Measurements from ENCODE around the gene SMARCD1. TPM values are rescaled to one million over a fixed set of nuclear protein-coding genes. Genes with fewer than 3 reads are reported as not detected.
A peak's percentile ranks its signal among the peaks of the same experiment; 100 is the strongest.

The SMARCD1 gene
- total and polyA plus RNA-seq, 9 of the 15 experiments (the other 6 are each of a cell fraction or from before 2014, with no cell fraction given): 0.86 to 91.7 (median 48.0) TPM

DNA sequence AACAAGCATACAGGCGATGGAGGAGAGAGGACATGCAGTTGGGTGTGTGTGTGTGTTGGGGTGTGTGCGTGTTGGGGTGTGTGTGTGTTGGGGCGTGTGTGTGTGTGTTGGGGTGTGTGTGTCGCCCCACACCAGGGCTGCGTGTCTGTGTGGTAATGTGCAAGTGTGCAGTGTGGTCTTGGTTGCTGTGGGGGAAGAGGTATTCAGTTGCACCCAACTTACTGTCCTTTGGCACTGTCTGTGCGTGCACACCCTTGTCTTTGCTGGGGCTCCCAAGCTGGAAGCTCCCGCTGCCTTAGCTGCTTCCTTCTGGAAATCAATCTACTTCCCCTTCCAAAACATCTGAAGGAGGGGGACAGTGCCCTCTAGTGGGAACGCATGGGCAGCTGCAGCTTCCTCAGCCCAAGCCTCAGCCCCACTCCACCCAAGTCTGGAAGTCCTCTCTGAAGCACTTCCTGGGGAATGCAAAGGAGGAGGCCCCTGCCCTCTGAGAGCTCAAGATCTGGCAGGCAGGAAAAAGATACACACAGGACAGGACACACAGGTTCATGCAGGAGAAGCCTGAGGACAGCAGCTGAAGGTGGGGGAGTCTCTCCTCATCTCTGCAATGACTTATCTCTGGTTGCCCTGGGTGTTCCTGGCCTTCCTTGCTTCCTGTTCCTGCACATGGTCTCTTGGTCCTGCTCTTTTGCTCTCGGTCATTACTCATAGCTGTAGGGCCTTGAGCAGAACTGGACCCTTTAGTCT, 14.7 kb upstream of the SMARCD1 start (continued):
- TF ChIP-seq, protein P1, sequence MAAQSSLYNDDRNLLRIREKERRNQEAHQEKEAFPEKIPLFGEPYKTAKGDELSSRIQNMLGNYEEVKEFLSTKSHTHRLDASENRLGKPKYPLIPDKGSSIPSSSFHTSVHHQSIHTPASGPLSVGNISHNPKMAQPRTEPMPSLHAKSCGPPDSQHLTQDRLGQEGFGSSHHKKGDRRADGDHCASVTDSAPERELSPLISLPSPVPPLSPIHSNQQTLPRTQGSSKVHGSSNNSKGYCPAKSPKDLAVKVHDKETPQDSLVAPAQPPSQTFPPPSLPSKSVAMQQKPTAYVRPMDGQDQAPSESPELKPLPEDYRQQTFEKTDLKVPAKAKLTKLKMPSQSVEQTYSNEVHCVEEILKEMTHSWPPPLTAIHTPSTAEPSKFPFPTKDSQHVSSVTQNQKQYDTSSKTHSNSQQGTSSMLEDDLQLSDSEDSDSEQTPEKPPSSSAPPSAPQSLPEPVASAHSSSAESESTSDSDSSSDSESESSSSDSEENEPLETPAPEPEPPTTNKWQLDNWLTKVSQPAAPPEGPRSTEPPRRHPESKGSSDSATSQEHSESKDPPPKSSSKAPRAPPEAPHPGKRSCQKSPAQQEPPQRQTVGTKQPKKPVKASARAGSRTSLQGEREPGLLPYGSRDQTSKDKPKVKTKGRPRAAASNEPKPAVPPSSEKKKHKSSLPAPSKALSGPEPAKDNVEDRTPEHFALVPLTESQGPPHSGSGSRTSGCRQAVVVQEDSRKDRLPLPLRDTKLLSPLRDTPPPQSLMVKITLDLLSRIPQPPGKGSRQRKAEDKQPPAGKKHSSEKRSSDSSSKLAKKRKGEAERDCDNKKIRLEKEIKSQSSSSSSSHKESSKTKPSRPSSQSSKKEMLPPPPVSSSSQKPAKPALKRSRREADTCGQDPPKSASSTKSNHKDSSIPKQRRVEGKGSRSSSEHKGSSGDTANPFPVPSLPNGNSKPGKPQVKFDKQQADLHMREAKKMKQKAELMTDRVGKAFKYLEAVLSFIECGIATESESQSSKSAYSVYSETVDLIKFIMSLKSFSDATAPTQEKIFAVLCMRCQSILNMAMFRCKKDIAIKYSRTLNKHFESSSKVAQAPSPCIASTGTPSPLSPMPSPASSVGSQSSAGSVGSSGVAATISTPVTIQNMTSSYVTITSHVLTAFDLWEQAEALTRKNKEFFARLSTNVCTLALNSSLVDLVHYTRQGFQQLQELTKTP (IDR thresholded peaks at IDR 0.05; ENCODE audit: low read depth in 1 of 2, partially characterized antibody in 2 of 2): peak in 1 of 2 experiments; percentile 10
- TF ChIP-seq, protein P2, sequence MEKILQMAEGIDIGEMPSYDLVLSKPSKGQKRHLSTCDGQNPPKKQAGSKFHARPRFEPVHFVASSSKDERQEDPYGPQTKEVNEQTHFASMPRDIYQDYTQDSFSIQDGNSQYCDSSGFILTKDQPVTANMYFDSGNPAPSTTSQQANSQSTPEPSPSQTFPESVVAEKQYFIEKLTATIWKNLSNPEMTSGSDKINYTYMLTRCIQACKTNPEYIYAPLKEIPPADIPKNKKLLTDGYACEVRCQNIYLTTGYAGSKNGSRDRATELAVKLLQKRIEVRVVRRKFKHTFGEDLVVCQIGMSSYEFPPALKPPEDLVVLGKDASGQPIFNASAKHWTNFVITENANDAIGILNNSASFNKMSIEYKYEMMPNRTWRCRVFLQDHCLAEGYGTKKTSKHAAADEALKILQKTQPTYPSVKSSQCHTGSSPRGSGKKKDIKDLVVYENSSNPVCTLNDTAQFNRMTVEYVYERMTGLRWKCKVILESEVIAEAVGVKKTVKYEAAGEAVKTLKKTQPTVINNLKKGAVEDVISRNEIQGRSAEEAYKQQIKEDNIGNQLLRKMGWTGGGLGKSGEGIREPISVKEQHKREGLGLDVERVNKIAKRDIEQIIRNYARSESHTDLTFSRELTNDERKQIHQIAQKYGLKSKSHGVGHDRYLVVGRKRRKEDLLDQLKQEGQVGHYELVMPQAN (IDR thresholded peaks at IDR 0.05; ENCODE audit: borderline replicate concordance): peak; percentile 27; the same call in 1 of the 2 replicates
- TF ChIP-seq SPI1 (IDR thresholded peaks at IDR 0.05; ENCODE audit: borderline replicate concordance, low read depth, low read length) (peak; percentile 39; the same call in 1 of the 2 replicates), MAZ (CRISPR knock-in tag; conservative IDR thresholded peaks at IDR 0.05 in 1 of 2, IDR thresholded peaks at IDR 0.05 in 1 of 2) (peak in 1 of 2 experiments; percentile 52; a peak in 3 of 4 replicates), SMC3 (conservative IDR thresholded peaks at IDR 0.05; ENCODE audit: insufficient read depth, low read depth, low read length) (peak; percentile 94), STAG1 (CRISPR knock-in tag; IDR thresholded peaks at IDR 0.05; ENCODE audit: borderline replicate concordance) (peak; percentile 70; the same call in 1 of the 2 replicates), MTA3 (IDR thresholded peaks at IDR 0.05; ENCODE audit: borderline replicate concordance) (peak; percentile 64; the same call in 1 of the 2 replicates), MBD2 (IDR thresholded peaks at IDR 0.05; ENCODE audit: borderline replicate concordance, low read depth) (no peak), MTF1 (CRISPR knock-in tag; IDR thresholded peaks at IDR 0.05; ENCODE audit: borderline replicate concordance) (no peak), LARP7 (IDR thresholded peaks at IDR 0.05) (0 out of 2 replicates have a peak, but pooled peaks have one; percentile 44), SMAD3 (CRISPR knock-in tag; conservative IDR thresholded peaks at IDR 0.05) (0 out of 2 replicates have a peak, but pooled peaks have one; percentile 19), NRF1 (conservative IDR thresholded peaks at IDR 0.05 in 1 of 2, IDR thresholded peaks at IDR 0.05 in 1 of 2) (peak; percentile 24 to 46; a peak in 1 of 4 replicates), SOX6 (IDR thresholded peaks at IDR 0.05) (peak; percentile 39; the same call in 1 of the 2 replicates)
- TF ChIP-seq, protein P3, sequence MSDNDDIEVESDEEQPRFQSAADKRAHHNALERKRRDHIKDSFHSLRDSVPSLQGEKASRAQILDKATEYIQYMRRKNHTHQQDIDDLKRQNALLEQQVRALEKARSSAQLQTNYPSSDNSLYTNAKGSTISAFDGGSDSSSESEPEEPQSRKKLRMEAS (CRISPR knock-in tag; IDR thresholded peaks at IDR 0.05): peak; percentile 50; the same call in 1 of the 2 replicates
- TF ChIP-seq, protein P4, sequence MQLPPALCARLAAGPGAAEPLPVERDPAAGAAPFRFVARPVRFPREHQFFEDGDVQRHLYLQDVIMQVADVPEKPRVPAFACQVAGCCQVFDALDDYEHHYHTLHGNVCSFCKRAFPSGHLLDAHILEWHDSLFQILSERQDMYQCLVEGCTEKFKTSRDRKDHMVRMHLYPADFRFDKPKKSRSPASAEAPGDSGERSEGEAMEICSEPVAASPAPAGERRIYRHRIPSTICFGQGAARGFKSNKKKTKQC (CRISPR knock-in tag; IDR thresholded peaks at IDR 0.05): peak; percentile 91; the same call in 1 of the 2 replicates
- TF ChIP-seq, protein P5, sequence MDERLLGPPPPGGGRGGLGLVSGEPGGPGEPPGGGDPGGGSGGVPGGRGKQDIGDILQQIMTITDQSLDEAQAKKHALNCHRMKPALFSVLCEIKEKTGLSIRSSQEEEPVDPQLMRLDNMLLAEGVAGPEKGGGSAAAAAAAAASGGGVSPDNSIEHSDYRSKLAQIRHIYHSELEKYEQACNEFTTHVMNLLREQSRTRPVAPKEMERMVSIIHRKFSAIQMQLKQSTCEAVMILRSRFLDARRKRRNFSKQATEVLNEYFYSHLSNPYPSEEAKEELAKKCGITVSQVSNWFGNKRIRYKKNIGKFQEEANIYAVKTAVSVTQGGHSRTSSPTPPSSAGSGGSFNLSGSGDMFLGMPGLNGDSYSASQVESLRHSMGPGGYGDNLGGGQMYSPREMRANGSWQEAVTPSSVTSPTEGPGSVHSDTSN (CRISPR knock-in tag; IDR thresholded peaks at IDR 0.05; ENCODE audit: low read depth): no peak
- TF ChIP-seq, protein P5 (tag; conservative IDR thresholded peaks at IDR 0.05; ENCODE audit: low read depth): no peak

Measured in K562 (cell line).